UCSD-AML1 (cell line): ENCODE results near the gene ZCCHC17.

Experiments
- DNase-seq: peaks from one replicate; lab custom pipeline; 2025; ENCODE audit not compliant: unreplicated experiment; lab: John Stamatoyannopoulos, UW

Gene ZCCHC17

GRCh38 chr1:31389616-31390015 lies 92.8 kb downstream of the ZCCHC17 start:
- no peak for DNase-seq

- DNase-seq, result no peak
Observed at GRCh38 chr1:31390071-31390470, 93.2 kb downstream of the ZCCHC17 start.

GRCh38 chr1:31393463-31393862 lies 96.6 kb downstream of the ZCCHC17 start:
- DNase-seq, result no peak

- peak; percentile 81 for DNase-seq
Observed at GRCh38 chr1:31394584-31395193, 97.9 kb downstream of the ZCCHC17 start.

- DNase-seq, result no peak
Observed at GRCh38 chr1:31396633-31397351, 100.0 kb downstream of the ZCCHC17 start.

GRCh38 chr1:31397360-31398095 lies 100.7 kb downstream of the ZCCHC17 start:
- DNase-seq, result no peak

GRCh38 chr1:31398246-31398645 lies 101.4 kb downstream of the ZCCHC17 start:
- no peak for DNase-seq

GRCh38 chr1:31399976-31400375 lies 103.1 kb downstream of the ZCCHC17 start:
- DNase-seq, result no peak

GRCh38 chr1:31400393-31400792 lies 103.6 kb downstream of the ZCCHC17 start:
- DNase-seq, result no peak

- no peak for DNase-seq
Observed at GRCh38 chr1:31401241-31401640, 104.4 kb downstream of the ZCCHC17 start.

- DNase-seq, result no peak
Observed at GRCh38 chr1:31405578-31406245, 108.9 kb downstream of the ZCCHC17 start.

GRCh38 chr1:31407029-31407626 lies 110.3 kb downstream of the ZCCHC17 start:
- DNase-seq, result peak; percentile 23

GRCh38 chr1:31408788-31409318 lies 112.0 kb downstream of the ZCCHC17 start:
- no peak for DNase-seq

GRCh38 chr1:31409946-31410858 lies 113.4 kb downstream of the ZCCHC17 start:
- no peak for DNase-seq

GRCh38 chr1:31410871-31411270 lies 114.0 kb downstream of the ZCCHC17 start:
- DNase-seq, result no peak

- no peak for DNase-seq
Observed at GRCh38 chr1:31412205-31412604, 115.4 kb downstream of the ZCCHC17 start.

GRCh38 chr1:31412732-31413404 lies 116.0 kb downstream of the ZCCHC17 start, which contains the start of gene SERINC2:
SERINC2 (plus strand) TSS chr1:31413213; CDS start chr1:31413266, 53 bp downstream.
- no peak for DNase-seq

GRCh38 chr1:31413405-31414001 lies 116.7 kb downstream of the ZCCHC17 start:
- peak; percentile 23 for DNase-seq
